ENCODE measurements around the gene USP10.
"Not testable (repeated sequence)": the region's sequence is repeated elsewhere in the genome, so short reads cannot be mapped to it uniquely, and the experiment has no call there.

Gene USP10

DNA sequence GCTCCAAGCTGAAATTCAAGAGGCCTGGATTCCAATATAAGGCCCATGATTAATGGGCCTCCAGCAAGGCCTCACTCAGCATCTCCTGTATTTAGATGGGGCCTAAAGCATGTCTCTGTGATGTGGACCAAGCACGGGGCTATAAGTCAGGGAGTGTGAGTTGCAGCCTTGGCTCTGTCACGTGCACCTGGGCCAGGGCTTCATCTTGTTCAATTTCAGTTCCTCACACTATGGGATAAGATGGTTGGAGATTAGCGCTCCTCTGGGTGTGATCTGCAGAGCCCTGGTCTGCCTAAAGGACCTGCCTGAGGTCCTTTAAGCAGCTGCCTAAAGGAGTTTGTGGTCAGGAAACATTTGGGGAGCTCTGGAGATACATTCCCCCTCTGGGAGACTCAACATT, 26.2 kb upstream of the USP10 start:
- FAIRE-seq, result no peak

DNA sequence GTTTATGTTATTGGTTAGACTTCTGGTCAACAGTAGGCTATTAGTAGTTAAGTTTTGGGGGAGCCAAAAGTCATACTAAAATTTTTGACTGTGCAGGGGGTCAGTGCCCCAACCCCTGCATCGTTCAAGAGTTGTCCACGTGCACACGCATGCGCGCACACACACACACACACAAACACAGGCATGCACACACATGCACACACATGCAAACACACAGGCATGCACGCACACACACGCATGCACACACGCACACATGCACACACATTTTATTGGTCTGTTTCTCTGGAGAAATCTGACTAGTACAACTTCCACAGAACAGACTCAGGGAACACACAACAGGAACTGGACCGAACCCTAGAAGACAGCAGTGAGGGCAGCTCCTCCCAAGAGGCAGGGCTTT, 24.4 kb upstream of the USP10 start:
- no peak for FAIRE-seq

- no peak for FAIRE-seq
Observed at GRCh38 chr16:84675884-84676283, 23.9 kb upstream of the USP10 start.

- FAIRE-seq, result no peak
Observed at GRCh38 chr16:84677017-84677803, 22.6 kb upstream of the USP10 start.

DNA sequence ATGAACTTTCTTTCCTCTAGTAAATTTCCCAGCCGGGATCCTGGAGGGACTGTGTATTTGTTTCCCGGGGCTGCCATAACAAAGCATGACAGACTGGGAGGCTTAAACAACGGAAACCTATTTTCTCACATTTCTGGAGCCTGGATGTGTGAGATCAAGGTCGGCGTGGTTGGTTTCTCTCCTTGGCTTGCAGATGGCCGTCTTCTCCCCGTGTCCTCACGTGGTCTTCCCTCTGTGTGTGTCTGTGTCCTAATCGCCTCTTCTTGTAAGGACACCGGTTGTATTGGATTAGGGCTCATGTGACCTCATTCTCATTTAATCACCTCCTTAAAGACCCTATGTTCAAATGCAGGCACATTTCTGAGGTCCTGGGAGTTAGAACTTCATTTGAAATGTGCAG, 22.0 kb upstream of the USP10 start:
- FAIRE-seq, result no peak

DNA sequence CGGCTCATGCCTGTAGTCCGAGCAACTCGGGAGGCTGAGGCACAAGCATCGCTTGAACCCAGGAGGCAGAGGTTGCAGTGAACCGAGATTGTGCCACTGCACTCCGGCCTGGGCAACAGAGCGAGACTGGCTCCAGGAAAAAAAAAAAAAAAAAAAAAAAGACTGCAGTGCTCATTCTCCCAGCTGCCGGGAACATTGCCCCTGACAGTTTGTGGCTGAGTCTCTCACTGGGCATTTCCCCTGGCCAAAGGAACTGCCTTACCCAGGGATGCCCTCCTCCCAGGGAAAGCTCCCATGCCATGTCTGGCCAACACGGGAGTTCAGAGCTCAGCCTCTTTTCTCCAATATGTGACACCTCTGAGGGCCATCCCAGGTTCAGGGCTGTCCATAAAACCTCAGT, 21.3 kb upstream of the USP10 start:
- FAIRE-seq, result no peak

GRCh38 chr16:84680165-84680842, 19.5 kb upstream of the USP10 start:
- no peak for FAIRE-seq

DNA sequence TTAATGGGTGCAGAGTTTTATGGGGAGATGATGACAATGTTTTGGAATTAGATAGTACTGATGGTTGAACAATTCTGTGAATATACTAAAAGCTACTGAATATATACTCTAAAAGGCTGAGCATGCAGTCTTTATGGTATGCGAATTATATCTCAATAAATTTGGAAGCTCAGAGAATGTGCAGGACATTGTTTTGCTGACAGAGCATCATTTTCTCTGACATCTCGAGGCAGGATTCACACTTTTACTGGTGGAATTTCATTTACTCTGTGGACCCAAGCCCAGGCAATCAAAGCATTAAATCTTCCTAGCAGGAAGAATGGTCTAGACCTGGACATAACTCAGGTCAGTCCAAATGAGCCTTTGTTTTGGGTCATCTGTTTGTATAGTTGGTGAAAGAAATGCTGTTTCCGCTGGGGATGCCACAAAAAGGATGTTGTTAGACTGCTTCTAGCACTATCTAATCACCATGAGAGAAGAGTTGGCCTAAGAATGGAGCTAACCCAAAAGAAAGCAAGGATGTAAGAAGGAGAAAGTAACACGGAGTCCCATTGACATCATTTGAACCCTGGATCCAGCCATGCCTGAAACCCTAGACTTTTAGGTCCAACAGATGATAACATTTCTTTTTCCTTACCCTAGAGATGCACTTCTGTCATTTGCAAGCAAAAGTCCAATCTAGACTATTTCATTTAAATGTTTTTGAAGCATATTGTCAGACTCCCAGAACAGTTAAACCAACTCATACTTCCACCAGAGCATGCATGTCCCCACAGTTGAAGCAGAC, 18.8 kb upstream of the USP10 start:
- no peak for FAIRE-seq

DNA sequence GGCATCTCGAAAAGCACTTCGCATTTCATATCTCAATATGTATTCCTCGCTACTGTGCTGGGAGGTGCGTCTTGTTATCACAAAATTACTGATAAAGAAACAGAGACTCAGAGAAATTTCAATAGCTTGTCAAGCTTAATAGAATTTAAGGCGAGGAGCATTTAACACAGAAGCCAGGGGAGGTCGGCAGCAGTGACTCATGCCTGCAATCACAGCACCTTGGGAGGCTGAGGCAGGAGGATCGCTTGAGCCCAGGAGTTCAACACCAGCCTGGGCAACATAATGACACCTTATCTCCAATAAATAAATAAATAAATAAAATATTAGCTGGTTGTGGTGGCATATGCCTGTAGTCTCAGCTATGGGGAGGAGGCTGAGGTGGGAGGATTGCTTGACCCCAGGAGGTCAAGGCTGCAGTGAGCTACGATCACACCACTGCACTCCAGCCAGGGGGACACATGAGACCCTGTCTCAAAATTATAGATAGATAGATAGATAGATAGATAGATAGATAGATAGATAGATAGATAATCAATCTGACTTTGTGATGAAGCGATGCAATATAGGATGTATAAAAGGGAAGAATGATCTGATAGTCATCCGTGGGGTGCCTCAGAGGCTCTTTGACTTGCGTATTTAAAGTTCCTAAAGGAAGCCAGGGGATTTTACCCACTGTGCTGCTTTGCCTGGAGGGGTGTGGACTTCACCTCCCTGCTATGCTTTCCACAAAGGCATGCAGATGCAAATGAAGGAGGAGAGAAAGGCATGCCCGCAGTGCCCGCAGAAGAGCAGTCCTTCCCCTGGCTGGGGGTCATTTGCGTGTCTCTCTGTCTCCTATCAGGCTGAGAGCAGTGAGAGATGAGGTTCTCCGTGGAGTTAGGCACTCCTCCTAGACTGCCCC, 15.9 kb upstream of the USP10 start:
- no peak for FAIRE-seq

DNA sequence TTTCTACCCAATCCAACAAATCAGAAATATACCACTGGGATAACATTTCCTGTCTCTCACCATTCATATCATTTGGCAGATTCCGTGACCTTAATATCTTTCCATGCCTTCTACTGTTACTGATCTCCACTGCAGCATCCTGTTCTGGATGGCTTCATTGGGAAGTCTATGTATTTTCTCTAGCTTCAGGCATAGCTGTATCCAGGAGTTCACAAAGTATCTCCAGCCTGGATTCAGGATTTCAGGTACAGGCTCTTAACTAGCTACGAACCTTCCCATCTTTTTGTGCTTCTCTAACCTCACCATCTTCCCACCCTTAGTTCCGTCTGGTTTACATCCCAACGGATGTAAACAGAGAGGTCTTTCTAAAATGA, 15.2 kb upstream of the USP10 start:
- no peak for FAIRE-seq

GRCh38 chr16:84685210-84685609, 14.6 kb upstream of the USP10 start:
- no peak for FAIRE-seq

DNA sequence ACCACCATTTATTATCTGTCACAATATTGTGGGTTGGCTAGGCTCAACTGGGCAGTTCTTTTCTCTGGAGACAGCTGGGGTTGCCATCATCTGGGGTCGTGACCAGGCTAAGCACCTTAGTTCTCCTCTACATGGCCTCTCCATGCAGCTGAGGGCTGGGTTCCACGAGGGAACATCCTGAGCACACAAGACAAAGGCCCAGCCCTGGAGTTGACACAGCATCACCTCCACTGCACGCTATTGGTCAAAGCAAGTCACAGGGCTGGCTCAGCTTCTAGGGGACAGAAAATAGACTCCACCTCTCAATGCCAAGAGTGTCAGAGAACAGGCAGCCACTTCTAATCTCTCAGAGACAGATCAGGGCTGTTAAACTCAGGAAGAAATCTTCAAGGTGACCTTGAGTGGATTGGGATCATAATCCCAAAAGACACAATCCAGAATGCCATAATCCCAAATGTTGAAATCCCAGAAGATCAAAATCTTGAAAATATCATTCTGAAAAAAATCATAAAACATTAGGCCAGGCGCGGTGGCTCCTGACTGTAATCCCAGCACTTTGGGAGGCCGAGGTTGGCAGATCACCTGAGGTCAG, 13.0 kb upstream of the USP10 start:
- FAIRE-seq, result no peak

DNA sequence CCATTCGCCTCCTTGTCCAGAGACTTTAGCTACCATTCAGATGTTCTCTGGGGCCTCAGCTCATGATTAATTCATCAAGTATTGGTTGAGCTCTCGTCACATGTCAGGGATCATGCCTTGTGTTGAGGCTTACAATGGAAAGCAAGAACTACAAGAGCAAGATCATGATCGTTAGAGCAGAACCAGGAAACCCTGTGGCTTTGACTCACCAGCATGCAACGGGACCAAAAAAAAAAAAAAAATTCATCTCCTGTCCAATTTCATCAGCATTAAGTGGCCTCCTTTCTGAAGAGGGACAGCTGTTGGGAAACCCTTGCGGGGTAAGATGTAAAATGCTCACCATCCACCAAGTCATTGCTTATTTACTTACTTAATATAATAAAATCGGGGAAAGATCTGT, 12.1 kb upstream of the USP10 start:
- no peak for FAIRE-seq

GRCh38 chr16:84688163-84688562, 11.6 kb upstream of the USP10 start:
- FAIRE-seq, result not testable (repeated sequence)

- FAIRE-seq, result no peak
Observed at GRCh38 chr16:84689111-84689510, 10.7 kb upstream of the USP10 start.

DNA sequence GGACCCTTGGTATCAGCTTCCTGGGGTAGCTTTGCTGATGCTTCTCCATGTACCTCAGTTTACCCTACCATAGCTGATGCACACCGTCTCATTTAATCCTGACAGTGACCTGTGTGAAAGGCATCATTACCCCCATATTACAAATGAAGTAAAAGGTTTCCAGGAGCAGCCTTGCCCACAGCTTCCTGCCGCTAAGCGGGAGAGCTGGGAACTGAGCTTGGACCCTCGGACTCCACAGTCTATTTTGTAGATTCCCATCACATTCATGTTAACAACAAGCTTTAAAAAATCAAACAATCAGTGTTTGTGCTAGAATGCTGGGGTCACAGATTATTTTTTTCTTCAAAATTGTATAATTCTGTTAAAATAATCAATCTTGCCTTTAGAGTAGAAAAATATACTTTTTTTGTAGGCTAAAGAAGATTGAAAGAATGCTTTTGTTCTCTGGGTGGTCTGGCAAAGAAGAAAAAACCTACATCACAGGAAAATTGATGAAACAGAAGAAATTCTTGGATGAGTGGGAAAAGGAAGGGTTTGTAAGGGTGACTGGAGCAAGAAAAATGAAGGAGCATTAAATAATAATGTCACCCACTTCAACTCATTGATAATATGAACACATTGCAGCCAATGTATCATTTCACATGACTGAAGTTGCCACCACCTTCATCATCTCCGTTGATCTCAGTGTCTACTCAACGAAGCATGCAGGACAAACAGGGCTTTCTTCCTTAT, 9.5 kb upstream of the USP10 start:
- FAIRE-seq, result no peak

DNA sequence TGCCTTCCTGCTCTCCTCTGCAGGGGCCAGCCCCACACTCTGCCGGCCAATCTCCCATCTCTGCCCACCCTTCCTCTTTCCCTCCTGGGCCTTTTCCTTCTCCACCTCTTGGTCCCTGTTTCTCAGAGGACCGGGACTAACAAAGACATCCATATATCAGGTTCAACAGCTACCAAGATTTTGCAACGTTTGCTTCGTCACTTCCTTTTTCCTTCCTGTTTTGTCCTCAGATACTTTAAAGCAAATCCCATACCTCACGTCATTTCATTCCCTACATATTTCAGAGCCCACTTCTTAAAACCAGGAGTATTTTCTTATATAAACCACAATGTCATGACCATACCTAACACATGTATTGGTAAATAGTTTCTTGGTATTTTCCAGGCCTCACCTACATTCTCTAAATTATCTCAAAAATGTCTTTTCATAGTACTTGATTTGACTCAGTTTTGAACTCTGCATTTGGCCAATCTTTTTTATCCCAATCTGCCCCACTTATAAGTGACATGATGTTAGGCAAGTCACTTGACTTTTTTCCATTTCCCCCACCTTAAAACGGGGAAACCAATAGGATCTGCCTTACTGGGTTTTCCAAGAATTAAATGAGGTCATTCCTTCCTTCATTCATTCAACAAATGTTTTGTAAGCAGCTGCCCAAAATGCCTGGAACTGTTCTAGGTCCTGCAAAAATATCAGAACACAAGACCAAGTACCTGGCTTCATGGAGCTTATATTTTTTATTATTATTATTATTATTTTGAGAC, 7.2 kb upstream of the USP10 start:
- FAIRE-seq, result no peak

GRCh38 chr16:84693869-84694268, 5.9 kb upstream of the USP10 start:
- not testable (repeated sequence) for FAIRE-seq

GRCh38 chr16:84694980-84695379, 4.8 kb upstream of the USP10 start:
- no peak for FAIRE-seq

DNA sequence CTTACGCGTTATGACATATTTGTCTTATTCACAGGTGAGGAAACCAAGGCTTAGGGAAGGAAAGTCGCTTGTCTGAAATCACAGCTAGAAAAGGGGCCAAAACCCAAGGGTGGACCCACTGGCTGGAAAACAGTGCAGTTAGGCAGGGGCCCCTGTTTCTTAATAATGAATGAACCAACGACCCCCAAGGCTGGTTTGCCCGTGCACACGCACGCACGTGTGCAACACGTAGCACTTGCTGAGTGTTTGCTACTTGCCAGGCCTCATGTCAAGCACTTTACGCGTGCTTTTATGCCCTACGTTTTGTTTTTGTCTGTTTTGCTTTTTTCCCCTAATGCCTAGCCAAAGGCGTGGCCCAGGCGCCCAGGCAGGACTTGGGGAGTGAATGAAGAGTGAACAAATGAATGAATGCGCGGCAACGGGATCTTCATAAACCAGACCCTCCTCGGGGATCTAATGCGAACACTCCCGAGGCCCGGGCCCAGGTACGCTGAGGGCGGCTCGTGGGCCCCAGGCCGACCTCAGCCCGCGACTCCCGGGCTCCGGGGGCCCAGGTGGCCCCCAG, 571 bp upstream of the USP10 start:
- FAIRE-seq, result no peak

Measured in islet of Langerhans (tissue), 1 donor.